Measurements from ENCODE around the gene KSR2. TPM values are rescaled to one million over a fixed set of nuclear protein-coding genes. Genes with fewer than 3 reads are reported as not detected.
"Not testable (repeated sequence)": the region's sequence is repeated elsewhere in the genome, so short reads cannot be mapped to it uniquely, and the experiment has no call there.

The KSR2 gene
- total RNA-seq, 2 donors from 2014 or later = 0.05 TPM; not detected in 1

DNA sequence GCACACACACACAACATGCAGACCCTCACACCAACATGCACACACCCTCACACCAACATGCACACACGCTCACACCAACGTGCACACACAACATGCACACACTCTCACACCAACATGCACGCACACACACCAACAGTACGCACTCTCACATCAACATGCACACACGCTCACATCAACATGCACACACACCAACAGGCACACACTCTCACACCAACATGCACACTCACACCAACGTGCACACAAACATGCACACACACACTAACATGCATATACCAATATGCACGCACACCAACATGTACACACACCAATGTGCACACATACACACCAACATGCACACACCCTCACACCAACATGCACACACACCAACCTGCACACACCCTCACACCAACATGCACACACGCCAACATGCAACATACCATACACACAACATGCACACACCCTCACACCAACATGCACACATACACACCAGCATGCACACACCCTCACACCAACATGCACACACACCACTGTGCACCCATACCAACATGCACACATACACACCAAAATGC lies 175.8 kb downstream of the KSR2 start:
- intact Hi-C loops (cut with DNase I) = no loop called here

DNA sequence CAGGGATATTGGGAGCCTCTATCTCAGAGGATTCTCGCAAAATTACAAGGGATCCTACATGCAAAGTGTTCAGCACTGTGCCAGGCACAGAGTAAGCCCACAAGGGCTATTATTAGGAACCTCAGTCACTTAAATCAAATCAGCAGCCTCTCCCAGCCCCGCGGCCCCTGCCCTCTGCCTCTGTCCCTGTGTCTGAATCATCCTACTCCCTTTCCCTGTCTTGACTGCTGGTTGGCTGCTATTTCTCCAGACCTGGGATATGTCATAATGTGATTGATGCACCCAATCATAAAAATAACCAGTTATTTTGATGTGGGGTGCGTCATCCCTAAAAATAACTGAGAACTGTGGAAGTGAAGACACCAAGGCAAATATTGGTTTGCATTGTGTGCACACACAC lies 176.3 kb downstream of the KSR2 start:
- no peak for DNase-seq (ENCODE audit: low spot score)
- intact Hi-C loops (cut with DNase I) = no loop called here

More for the DNA sequence above, 175.8 kb downstream of the KSR2 start:
- DNase-seq (ENCODE audit: low spot score) = no peak

DNA sequence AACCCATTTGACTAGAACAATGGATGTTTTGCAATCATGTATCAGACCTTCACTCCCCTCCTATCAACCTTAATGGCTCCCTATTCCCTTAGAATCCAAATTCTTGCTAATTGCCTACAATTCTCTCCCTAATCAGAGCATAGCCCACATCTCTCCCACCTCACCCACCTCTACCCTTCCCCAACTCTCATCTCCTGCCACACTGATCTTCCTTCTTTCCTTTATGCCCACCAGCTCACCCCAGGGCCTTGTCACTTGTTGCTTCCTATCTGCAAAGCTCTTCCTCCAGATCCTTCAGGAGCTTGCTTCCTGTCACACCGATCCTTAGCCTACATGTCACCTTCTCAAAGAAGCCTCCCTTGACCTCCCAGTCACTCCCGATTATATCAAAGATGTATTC lies 177.8 kb downstream of the KSR2 start:
- intact Hi-C loops (cut with DNase I) = no loop called here
- no peak for DNase-seq (ENCODE audit: low spot score)

DNA sequence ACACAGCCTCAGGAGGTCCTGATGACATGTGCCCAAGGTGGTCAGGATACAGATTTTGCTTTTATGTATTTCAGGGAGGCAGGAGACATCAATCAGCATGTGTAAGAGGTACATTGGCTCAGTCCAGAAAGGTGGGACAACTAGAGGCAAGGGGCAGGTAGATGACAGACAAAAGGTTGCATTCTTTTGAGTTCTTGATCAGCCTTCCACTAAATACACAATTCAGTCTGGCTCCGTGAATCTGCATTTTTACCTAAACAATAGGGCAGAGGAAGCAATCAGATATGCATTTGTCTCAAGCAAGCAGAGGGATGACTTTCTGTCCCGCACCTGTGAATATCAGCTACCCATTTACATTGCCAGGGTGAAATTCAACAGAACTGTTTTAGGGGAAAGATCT lies 178.6 kb downstream of the KSR2 start:
- DNase-seq (ENCODE audit: low spot score) = no peak
- intact Hi-C loops (cut with DNase I) = no loop called here

DNA sequence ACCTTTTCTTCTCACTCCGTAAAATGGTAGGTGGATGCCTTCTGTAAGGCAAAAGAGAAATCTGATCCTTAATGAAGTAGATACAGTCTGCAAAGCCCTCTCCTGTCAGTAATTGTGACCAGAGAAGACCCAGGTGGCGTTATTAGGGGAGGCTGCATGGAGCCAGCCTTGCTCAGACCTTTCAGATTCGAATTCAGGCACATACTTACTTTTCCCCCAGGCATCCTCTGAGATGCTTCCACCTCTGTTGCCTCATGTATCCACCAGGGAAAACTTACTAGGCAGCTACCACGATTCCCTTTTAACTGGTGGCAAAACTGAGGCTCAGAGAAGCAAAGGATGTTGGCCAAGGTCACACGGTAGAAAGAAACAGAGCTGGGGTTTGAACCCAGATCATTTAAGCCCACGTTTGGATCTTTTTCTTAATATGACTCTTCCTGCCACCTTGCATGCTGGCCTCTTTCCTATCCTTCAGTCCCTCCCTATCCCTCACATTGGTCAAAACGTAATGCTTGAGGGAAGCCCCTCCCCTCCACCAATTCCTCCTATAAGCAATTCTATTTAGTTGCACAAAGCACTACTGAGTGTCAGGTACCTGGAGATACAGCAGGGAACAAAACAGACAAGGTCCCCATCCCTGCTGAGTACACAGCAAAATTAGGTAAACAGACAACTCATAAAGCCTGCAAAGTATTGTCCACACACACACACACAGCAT lies 179.4 kb downstream of the KSR2 start:
- no peak for DNase-seq (ENCODE audit: low spot score)
- intact Hi-C loops (cut with DNase I) = no loop called here

DNA sequence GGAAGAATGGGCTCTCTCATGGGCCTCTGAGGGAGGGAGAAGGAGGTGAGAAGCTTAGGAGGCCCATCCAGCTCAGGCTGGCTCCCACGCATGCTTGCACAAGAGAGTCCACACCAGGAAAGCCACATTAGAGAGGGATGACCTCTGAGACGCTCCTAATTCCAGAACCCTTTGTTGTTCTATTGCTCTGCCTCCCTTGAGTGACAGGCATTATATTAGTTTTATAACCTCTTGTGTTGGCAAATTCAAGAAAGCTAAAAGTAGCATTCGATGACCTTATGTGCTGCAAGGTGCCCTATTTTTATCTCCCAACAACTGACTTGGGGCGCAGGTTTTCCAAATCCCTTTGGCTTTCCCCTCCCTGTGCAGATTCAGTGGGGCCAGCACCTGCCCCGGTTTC lies 190.1 kb downstream of the KSR2 start:
- no peak for DNase-seq (ENCODE audit: low spot score)
- intact Hi-C loops (cut with DNase I) = no loop called here

DNA sequence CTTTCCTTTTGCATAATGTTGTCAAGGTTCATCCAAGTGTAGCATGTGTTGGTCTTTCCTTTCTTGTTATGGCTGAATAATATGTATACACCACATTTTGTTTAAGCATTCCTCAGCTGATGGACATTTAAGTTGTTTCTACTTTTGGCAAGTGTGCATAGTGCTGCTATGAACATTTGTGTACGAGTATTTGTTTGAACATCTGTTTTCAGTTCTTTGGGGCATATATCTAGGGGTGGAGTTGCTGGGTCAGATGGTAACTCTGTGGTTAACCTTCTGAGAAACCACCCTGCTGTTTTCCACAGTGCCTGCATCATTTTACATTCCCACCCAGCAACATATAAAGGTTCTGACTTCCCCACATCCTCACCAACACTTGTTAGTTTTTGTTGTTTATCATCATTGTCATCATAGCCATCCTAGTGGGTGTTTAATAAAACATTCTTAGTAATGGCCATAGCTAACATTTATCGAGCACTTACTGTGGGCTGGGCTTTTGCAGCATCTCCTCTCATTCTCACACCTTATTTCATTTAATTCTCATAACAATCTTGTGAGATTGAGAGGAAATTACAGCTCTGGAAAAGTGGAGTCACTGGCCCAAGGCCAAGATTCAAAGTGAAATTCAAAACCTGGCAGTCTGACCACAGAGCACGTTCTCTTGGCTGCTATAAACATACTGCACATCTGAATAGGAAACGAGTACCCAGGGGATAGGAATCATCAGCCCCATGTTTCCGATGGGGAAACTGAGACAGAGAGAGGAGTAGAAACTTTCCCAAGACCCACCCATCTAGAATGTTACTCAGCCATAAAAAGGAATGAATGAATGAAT lies 193.6 kb downstream of the KSR2 start:
- intact Hi-C loops (cut with DNase I) = no loop called here
- DNase-seq (ENCODE audit: low spot score) = no peak

DNA sequence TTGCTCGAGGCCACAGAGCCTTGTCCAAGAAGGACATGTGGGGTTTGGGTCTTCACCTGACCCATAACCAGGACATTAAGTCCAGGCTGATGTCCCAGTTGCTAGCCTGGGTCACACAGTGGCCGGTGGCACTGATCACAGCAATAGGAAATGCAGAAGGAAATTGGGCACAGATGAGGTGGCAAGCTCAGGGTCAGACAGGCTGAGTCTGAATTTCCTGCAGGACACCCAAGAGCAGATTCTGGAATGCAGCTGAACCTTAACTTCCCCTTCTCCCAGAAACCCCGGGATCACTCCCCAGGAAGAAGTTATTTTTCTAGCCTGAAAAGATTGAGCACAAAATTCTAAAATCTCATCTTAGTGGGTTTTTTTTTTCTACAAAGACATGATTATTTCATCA lies 199.9 kb downstream of the KSR2 start:
- intact Hi-C loops (cut with DNase I) = no loop called here
- no peak for DNase-seq (ENCODE audit: low spot score)

DNA sequence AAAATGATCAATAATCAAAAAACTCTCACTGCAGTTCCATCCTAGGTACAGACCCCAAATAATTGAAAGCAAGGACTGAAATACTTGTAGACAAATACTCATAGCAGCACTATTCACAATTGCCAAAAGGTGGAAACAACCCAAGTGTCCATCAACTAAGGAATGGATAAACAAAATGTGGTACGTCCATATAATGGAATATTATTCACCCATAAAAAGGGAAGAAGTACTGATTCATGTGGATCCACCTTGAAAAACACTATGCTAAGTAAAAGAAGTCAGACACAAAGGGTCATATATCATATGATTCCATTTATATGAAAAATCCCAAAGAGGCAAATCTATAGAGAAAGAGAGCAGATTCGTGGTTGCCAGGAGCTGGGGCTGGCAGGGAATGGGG lies 202.8 kb downstream of the KSR2 start:
- intact Hi-C loops (cut with DNase I) = no loop called here
- no peak for DNase-seq (ENCODE audit: low spot score)

DNA sequence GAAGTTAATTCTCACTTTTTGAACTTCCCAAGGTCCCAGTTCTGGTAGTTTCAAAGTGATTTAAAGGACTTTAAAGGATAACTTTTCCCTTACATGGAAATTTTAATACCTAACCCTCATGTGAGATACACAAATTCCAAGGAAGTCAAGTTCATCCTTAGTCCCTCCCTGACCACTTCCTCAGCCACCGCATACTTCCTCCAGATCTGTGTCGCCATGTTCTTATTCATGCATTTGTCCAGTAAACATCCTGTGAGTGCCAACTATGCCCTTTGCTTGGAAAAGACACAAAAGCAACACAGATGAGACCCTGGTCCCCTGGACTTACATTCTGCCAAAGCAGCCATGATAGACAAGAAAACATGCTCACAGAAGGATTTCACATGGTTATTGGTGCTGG lies 206.6 kb downstream of the KSR2 start:
- intact Hi-C loops (cut with DNase I) = no loop called here
- no peak for DNase-seq (ENCODE audit: low spot score)

DNA sequence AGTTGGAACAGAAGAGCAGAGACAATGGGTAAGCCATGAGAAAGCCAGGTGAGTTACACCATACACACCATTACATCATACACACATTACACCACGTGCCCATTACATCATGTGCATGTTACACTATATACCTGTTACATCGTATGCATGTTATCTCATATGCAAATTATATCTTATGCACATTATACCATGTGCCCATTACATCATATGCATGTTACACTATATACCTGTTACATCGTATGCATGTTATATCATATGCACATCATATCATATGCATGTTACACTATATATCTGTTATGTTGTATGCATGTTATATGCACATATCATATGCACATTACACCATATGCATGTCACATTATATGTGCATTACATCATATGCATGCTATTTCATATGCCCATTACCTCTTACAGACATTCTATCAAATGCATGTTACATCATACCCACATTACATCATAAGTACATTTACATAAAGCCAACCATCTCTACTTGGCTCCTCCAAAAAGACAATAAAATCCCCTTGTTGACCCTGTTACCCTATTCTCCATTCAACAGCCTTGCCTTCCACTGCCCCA lies 207.2 kb downstream of the KSR2 start:
- intact Hi-C loops (cut with DNase I) = no loop called here
- DNase-seq (ENCODE audit: low spot score) = no peak

DNA sequence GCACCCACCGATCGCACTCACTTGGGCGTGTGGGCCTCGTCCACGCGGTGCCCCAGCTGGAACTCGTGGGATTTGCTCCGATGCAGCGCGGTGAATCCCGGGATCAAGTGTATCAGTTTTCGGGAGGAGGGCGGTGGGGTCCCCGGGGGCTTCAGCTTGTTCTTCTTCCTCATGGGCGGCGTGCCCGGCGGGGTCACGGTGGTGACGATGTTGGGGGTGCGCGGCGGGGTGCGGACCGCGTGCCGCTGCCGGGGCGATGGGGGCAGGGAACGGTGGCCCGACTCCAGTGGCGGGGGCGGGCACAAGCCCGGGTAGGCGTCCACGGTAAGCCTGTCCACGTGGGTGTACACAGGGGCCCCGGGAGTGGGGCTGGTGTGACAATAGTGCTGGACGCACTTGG lies 207.8 kb downstream of the KSR2 start:
- DNase-seq (ENCODE audit: low spot score) = no peak
- intact Hi-C loops (cut with DNase I) = no loop called here

DNA sequence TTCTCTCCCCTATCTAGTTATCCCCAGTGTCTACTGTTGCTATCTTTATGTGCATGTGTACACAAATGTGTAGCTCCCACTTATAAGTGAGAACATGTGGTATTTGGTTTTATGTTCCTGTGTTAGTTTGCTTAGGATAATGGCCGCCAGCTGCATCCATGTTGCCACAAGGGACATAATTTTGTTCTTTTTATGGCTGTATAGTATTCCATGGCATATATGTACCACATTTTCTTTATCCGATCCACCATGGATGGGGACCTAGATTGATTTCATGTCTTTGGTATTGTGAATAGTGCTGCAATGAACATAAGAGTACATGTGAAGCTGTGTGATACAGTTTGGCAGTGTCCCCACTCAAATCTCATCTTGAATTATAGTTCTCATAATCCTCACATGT lies 218.1 kb downstream of the KSR2 start:
- no peak for DNase-seq (ENCODE audit: low spot score)
- intact Hi-C loops (cut with DNase I) = no loop called here

DNA sequence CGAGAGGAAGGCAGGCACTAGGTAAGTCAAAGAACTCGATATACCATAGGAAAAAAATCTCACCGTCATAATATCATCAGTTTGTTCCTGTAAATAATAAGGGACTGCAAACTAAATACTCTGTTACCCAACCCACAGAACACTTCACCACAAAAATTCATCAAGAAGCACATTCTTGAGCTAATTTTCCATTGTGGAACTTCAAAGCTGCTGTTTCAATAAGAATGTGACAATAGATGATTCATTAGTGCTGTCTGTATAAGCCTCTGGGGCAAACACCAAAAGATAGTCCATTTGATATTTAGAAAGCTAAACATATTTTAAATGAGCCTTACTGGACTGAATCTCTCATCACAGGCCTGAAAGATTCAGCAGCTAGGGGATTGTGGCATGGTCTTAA lies 219.4 kb downstream of the KSR2 start:
- no peak for DNase-seq (ENCODE audit: low spot score)
- intact Hi-C loops (cut with DNase I) = no loop called here

DNA sequence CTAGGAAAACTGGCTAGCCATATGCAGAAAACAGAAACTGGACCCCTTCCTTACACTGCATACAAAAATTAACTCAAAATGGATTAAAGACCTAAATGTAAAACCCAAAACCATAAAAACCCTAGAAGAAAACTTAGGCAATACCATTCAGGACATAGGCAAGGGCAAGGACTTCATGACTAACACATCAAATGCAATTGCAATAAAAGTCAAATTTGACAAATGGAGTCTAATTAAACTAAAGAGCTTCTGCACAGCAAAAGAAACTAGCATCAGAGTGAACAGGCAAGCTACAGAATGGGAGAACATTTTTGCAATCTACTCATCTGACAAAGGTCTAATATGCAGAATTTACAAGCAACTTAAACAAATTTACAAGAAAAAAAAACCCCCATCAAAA lies 222.4 kb downstream of the KSR2 start:
- DNase-seq (ENCODE audit: low spot score); intact Hi-C loops (cut with DNase I): not testable (repeated sequence)

DNA sequence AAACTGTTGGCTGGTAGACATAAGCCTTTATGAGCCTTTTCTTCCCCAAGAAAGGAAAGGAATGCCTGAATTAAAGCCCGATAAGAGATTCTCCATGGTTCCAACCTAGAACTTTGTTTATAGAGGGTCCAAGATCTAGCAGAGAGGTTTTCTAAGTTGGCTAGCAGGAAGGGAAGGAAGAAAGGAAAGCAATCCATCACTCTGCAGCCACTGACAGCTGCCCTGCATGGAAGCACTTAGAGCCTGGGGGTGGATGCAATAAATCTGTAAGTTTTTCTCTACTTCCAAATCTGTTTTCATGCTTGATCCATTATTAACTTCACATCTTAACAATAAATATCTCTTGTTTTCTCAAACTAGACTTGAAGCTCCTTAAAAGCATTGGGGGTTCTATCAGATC lies 224.4 kb downstream of the KSR2 start:
- intact Hi-C loops (cut with DNase I) = no loop called here
- DNase-seq (ENCODE audit: low spot score) = no peak

DNA sequence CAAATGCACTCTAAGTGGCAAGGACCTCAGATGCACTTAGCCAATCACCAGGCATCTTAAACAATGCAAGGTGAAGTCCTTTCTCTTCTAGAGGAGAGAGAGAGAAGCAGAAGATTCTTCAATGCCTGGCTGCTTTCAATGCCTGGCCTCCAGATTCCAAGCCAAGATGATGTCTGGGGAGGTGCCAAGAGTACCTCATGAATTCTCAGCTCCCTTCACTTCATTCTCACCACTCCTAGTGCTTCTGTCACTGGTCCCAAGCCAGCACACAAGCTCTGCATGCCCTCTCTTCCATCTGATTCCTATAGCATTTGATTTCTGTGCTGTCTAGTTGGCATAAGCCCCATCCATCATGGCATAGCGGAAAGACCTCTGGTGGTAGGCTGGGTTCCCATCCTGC lies 225.0 kb downstream of the KSR2 start:
- intact Hi-C loops (cut with DNase I) = no loop called here
- DNase-seq (ENCODE audit: low spot score) = no peak

DNA sequence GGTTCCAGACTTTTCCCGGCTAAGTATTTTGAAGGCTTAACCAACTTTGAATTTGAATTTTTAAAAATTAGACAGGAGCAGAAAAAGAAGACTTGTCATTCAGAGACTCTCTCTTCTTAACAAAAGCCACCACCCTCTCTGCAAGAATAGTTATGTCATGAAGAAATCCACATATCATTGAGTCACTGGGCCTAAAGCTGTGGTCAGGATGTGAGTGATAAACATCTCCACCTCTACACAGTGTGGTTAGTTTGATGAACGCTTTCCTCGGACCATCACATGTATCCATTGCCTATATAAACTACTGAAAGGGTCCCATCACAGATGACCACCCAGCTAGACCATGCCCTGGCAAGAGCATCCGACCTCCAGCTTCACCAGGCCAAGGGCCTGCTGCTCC lies 226.1 kb downstream of the KSR2 start:
- no peak for DNase-seq (ENCODE audit: low spot score)
- intact Hi-C loops (cut with DNase I) = no loop called here

DNA sequence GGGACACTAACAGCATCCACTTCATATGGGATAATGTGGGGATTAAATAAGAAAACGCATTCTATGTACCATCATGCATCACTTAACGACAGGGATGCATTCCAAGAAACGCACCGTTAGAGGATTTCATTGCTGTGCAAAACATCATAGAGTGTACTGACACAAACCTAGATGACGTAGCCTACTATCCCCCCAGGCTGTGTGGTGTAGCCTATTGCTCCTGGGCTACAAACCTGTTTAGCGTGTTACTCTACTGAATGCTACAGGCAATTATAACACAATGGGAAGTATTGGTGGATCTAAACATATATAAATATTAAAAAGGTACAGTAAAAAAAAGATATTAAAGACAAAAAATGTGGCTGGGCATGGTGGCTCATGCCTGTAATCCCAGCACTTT lies 230.6 kb downstream of the KSR2 start:
- DNase-seq (ENCODE audit: low spot score) = no peak
- intact Hi-C loops (cut with DNase I) = no loop called here

DNA sequence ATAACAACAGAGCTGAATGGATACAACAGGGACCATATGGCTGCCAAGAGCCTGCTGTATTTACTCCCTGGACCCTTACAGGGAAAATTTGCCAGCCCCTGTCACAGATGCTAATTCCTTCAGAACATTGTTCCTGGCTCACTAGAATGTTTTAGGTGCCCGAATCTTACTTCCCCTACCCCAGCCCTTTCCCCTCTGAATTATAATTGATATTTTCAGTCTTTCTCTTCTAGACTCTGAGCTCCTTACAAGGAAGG lies 235.3 kb downstream of the KSR2 start:
- no peak for DNase-seq (ENCODE audit: low spot score)
- intact Hi-C loops (cut with DNase I) = no loop called here
